RWPE1 (cell line): ENCODE measurements around the gene AIM2.
"Not testable (repeated sequence)": the region's sequence is repeated elsewhere in the genome, so short reads cannot be mapped to it uniquely, and the experiment has no call there.

Experiments
- CTCF ChIA-PET: fragments of 350-600 bp; sonication (Branson Sonifier 250); formaldehyde crosslinking; extraction: SDS; loops from one replicate; lab custom pipeline; 2021; lab: Yijun Ruan, JAX
- POLR2A ChIA-PET: fragments of 400-600 bp; formaldehyde crosslinking; extraction: SDS; loops from one replicate; lab custom pipeline; 2020; ENCODE audit warnings: antibody characterized with exemption; ENCODE audit not compliant: low non-redundant PET; lab: Yijun Ruan, JAX
- DNase-seq: peaks from one replicate; pipeline ENCODE4 v3.0.0; 2012; ENCODE audit warnings: low spot score
- H3K27ac ChIP-seq: fragments of 450-650 bp; 2 replicates; pipeline ENCODE4 v1.5.1; 2017
- TF ChIP-seq, protein P1 (sequence below): fragments of 450-650 bp; conservative IDR thresholded peaks from 2 replicates; pipeline ENCODE4 v1.5.1; 2017; ENCODE audit warnings: low read depth, mild to moderate bottlenecking

Gene AIM2

DNA sequence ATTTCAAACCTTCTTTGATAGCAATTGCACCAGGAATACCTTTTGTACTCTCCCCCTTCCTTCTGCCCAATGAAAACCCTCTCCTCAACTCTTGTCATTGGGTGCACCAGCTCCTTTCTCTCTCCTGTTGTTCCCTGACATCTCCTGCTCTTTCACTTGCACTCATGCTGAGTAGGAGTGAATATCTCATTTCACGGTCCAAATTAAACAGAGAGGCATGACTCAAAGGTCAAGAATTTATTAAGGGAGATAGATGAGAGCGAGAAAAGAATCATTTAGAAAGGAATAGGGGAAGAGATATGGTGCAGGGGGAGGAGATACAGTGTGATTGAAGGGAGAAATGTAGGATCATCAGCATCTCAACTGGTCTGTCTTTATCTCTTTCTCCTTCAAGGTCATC, 22.1 kb downstream of the AIM2 start:
- TF ChIP-seq, protein P1, sequence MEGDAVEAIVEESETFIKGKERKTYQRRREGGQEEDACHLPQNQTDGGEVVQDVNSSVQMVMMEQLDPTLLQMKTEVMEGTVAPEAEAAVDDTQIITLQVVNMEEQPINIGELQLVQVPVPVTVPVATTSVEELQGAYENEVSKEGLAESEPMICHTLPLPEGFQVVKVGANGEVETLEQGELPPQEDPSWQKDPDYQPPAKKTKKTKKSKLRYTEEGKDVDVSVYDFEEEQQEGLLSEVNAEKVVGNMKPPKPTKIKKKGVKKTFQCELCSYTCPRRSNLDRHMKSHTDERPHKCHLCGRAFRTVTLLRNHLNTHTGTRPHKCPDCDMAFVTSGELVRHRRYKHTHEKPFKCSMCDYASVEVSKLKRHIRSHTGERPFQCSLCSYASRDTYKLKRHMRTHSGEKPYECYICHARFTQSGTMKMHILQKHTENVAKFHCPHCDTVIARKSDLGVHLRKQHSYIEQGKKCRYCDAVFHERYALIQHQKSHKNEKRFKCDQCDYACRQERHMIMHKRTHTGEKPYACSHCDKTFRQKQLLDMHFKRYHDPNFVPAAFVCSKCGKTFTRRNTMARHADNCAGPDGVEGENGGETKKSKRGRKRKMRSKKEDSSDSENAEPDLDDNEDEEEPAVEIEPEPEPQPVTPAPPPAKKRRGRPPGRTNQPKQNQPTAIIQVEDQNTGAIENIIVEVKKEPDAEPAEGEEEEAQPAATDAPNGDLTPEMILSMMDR = no peak
- ChIA-PET CTCF (interaction anchor here (0.6 to 0.7 kb wide), 2 partner anchors 29 to 37 kb away, joined by 4 read pairs; no protein-coding TSS in a partner anchor), POLR2A (no interaction called here)
- peak; percentile 30 for DNase-seq
- H3K27ac ChIP-seq = no peak overlapping the region

DNA sequence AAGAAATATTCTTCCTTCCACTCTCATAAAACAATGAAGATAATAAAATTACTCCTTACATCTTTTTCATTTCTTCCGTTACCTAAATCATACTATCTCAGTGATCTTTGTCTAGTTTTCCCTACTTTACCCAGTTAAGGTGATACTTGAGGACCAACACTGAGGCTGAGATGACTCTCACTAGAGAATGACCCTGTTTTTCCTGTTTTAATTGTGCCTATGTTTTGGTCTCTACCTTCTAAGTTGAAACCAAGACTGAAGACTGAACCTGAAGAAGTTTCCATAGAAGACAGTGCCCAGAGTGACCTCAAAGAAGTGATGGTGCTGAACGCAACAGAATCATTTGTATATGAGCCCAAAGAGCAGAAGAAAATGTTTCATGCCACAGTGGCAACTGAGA, 25.1 kb downstream of the AIM2 start:
- POLR2A ChIA-PET = no interaction called here
- no peak overlapping the region for H3K27ac ChIP-seq
- TF ChIP-seq, protein P1 = no peak
- DNase-seq = no peak
- CTCF ChIA-PET = no interaction called here

DNA sequence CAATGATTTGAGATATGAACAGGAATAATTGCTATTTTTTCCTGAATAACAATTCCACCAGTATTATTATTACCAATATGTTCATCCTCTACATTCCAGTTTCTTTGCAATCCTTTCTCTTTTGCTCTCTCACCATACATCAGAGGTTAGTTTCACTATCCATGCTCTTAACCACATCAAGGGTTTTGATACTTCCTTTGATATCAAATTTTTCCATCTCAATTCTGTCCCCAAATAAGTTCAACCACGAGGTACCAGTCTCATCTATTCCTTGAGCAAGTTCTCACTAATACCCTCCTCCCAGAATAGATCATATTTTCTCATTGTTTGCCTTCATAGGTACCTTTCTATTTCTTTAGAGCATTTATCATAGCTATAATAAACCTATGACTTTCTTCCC, 30.1 kb downstream of the AIM2 start:
- CTCF ChIA-PET = interaction anchor here (0.6 kb wide), 1 partner anchor 376 kb away, joined by 3 read pairs; no protein-coding TSS in a partner anchor
- POLR2A ChIA-PET, H3K27ac ChIP-seq, DNase-seq: not testable (repeated sequence)

DNA sequence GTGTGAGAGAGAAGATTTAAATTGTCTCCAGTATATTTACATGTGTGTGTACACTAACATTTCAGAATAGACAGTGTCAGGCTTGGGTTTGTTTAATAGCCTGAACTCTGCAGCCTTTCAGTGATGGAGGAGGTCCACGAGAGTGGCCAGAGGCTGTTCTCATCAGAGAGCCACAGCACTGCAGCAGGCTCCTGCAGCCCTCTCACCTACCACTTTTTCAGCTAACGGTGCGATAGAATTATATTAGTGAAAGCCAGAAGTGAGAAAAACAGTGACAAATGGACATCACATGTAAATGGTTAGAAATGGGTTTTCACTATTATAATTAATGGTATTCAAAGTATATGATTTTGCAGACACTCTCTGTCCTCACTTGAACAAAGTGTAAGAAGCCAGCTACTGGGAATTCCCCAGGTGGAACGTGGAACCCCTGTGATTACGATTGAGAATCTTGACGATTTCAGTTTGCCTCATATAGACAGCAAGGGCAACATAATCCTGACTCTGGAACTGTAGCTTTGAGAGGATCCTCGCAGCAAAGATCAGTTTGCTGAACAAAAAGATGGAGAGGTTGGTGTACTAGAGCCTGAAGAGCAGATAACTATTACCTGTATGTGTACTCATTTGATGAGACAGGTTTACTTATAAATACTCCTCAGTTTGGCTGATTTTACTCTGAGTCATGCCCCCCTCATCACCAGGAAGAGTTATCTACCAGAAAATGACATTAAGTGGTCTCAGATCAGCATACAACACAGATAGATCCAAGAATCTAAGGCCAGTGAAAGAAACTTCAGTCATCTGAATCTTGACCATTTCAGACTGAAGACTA, 35.5 kb downstream of the AIM2 start:
- CTCF ChIA-PET = no interaction called here
- no peak overlapping the region for H3K27ac ChIP-seq

DNA sequence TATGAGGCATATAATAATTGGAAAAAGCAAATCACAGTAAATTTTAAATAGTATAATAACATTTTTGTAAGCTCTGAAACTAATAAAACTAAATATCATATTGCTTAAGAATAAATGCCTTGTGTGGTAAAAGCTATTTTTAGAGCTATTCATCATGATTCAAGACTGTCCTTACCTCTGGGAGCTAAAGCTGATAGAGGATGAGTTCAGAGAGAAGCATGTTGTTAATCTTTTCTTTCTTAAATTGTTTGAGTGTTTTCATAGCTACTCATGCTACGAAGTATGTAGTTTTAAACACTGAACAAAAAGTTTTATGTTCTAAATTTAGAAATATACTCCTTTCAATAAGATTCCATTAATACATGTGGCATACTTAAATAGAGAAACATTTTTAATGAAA, 36.4 kb downstream of the AIM2 start:
- ChIA-PET POLR2A (no interaction called here), CTCF (interaction anchor here (0.8 kb wide), 1 partner anchor 32 kb away, joined by 3 read pairs; no protein-coding TSS in a partner anchor)
- TF ChIP-seq, protein P1 = no peak
- no peak overlapping the region for H3K27ac ChIP-seq
- DNase-seq = no peak

More for the DNA sequence above, 35.5 kb downstream of the AIM2 start:
- POLR2A ChIA-PET = no interaction called here
- TF ChIP-seq, protein P1 = no peak
- no peak for DNase-seq

DNA sequence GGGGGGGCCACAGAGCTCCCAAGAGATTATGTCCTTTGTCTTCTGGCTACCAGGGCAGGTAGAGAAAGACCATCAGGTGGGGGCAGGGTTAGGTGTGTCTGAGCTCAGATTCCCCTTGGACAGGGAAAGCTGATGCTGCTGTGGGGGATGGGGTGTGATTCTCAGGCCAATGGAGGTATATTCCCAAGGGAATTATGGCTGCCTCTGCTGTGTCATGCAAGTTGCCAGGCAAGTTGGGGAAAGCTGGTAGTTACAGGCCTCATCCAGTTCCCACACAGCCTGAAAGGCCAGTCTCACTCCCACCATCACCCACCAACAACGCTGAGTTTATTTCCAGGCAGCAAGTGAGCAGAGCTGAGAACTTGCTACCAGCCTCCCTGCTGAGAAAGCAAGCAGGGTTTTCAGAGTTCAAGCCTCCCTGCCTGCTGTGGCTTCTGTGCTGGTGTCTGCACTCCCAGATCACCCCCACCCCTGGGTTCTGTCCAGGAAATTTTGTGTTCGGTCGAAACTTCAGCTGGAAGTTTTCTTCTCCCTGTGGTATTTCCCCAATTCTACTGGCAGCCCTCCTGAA, 45.6 kb downstream of the AIM2 start:
- DNase-seq = no peak
- TF ChIP-seq, protein P1 = no peak
- ChIA-PET POLR2A (no interaction called here), CTCF (no interaction called here)
- H3K27ac ChIP-seq = 0 out of 2 replicates have a peak overlapping the region, but pooled peaks have one; percentile 12
